Measurements from ENCODE around the gene ELAC1.
"Not testable (repeated sequence)": the region's sequence is repeated elsewhere in the genome, so short reads cannot be mapped to it uniquely, and the experiment has no call there.

ELAC1 gene

DNA sequence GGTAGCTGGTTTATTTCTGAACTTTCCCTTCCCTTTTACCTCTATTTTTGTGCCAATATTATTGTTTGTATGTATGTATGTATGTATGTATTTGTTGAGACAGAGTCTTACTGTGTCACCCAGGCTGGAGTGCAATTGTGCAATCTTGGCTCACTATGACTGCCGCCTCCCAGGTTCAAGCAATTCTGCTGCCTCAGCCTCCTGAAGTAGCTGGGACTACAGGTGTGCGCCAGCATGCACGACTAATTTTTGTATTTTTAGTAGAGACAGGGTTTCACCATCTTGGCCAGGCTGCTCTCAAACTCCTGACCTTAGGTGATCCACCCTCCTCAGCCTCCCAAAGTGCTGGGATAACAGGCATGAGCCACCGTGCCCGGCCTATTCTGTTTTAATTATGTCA is 4.6 kb downstream of the ELAC1 start:
- DNase-seq (ENCODE audit: extremely low read depth in 1 of 2, low read depth in 1 of 2): not testable (repeated sequence)

GRCh38 chr18:50973367-50974126 is 5.7 kb downstream of the ELAC1 start:
- DNase-seq (ENCODE audit: extremely low read depth in 1 of 2, low read depth in 1 of 2): no peak

GRCh38 chr18:50977037-50977760 is 9.4 kb downstream of the ELAC1 start:
- no peak for DNase-seq (ENCODE audit: extremely low read depth in 1 of 2, low read depth in 1 of 2)

DNA sequence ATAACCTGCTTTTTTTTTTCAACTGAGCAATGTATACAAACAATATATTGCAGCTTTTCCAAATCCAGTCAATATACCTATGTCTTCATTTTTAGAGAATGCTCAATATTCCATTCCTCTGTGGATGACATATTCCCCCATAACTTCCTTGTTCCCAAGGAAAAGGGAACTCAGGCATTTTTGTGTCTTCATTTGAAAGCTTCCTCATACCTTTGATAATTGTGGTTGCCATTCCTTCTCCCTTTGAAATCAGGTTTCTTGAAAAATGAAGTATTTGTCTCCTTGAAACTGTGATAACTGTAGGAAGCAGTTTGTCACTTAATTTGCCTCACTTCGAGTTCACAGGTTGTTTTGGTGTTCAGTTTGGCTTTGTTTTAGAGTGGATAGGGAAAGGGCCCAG is 13.5 kb downstream of the ELAC1 start:
- DNase-seq (ENCODE audit: extremely low read depth in 1 of 2, low read depth in 1 of 2): no peak

GRCh38 chr18:50982086-50982801 is 14.4 kb downstream of the ELAC1 start:
- no peak for DNase-seq (ENCODE audit: extremely low read depth in 1 of 2, low read depth in 1 of 2)

- no peak for DNase-seq (ENCODE audit: extremely low read depth in 1 of 2, low read depth in 1 of 2)
Observed at GRCh38 chr18:50982802-50983179, 15.0 kb downstream of the ELAC1 start.

DNA sequence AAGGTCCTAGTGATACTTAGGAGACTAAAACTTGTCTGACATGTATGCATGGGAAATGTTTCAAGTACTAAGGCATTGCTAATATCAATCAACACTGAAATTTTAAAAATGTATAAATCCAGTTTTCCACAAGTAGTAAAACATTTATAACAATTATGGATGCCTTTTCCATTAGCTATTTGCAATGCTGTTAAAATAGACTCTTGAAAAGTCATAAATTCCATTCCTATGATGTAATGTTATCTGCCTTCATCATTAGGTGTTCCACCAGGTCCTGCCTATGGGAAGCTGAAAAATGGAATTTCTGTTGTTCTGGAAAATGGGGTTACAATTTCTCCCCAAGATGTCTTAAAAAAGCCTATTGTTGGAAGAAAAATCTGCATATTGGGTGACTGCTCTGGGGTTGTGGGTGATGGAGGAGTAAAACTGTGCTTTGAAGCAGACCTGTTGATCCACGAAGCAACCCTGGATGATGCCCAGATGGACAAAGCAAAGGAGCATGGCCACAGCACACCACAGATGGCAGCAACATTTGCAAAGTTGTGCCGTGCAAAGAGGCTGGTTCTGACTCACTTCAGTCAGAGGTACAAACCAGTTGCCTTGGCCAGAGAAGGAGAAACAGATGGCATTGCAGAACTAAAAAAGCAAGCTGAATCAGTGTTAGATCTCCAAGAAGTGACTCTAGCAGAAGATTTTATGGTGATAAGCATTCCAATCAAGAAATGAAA is 18.7 kb downstream of the ELAC1 start:
- DNase-seq (ENCODE audit: extremely low read depth in 1 of 2, low read depth in 1 of 2): no peak

DNA sequence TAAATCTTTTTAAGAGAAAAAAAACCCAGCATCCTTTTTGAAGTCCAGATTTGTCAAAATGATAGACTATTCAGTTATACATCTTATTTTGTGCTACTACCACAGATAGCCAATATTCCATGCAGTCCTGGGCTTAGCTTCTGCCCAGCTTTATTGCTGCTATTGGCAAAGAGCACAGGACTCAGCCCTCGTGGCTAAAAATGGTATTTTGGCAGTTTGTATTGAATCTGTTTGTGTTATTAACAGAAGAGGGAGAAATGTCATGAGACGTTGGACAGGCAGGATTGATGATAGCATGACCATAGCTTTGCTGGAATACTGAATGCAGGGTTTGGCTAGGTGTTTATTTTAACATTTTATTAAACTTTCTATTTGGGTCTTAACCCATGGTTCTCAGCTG is 19.4 kb downstream of the ELAC1 start:
- DNase-seq (ENCODE audit: extremely low read depth in 1 of 2, low read depth in 1 of 2): no peak

DNA sequence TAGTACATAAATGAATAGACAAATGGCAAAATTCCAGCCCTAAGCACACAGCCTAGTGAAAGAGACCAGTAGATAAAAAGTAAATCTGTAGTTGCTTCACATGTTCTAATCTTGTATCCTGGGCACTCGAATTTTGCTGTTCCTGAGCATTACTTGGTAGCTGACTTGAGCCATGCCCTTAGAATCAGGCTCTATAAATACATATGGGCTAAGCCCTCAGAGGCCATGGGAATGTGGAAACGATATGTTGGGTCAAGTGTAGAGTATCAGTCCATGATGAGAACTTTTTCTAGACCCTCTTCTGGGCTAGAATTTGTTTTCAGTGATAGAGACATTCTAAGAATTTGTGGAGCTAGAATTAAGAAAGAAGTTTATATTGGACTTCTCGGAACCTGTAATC is 21.9 kb downstream of the ELAC1 start:
- no peak for DNase-seq (ENCODE audit: extremely low read depth in 1 of 2, low read depth in 1 of 2)

- DNase-seq (ENCODE audit: extremely low read depth in 1 of 2, low read depth in 1 of 2): no peak
Observed at GRCh38 chr18:50992351-50992762, 24.5 kb downstream of the ELAC1 start.

GRCh38 chr18:50994031-50994430 is 26.2 kb downstream of the ELAC1 start:
- DNase-seq (ENCODE audit: extremely low read depth in 1 of 2, low read depth in 1 of 2): no peak

DNA sequence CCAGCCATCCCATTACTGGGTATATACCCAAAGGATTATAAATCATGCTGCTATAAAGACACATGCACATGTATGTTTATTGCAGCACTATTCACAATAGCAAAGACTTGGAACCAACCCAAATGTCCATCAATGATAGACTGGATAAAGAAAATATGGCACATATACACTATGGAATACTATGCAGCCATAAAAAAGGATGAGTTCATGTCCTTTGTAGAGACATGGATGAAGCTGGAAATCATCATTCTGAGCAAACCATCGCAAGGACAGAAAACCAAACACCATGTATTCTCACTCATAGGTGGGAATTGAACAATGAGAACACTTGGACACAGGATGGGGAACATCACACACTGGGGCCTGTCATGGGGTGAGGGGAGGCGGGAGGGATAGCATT is 35.3 kb downstream of the ELAC1 start:
- DNase-seq (ENCODE audit: extremely low read depth in 1 of 2, low read depth in 1 of 2): not testable (repeated sequence)

GRCh38 chr18:51006061-51006818 is 38.4 kb downstream of the ELAC1 start:
- no peak for DNase-seq (ENCODE audit: extremely low read depth in 1 of 2, low read depth in 1 of 2)

GRCh38 chr18:51006948-51007789 is 39.3 kb downstream of the ELAC1 start:
- no peak for DNase-seq (ENCODE audit: extremely low read depth in 1 of 2, low read depth in 1 of 2)

GRCh38 chr18:51007790-51008139 is 39.9 kb downstream of the ELAC1 start:
- DNase-seq (ENCODE audit: extremely low read depth in 1 of 2, low read depth in 1 of 2): no peak

DNA sequence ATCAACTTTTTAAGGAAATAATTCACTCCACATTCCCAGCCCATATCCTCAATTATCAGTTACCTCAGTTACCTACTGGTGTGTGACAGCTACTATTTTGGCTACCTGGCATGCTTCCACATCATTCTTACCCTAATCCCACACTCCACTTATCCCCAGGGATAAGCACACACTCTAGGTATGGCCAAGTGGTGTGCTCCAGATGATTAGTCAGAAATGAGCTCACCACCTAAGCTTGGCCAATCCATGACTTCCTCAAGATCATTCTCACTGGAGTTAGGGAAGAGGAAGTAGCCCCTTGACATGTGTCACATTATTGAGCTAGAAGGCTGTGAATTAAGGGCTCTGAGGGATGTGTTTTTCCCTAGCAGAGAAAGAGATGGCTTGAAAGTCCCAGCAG is 41.2 kb downstream of the ELAC1 start:
- no peak for DNase-seq (ENCODE audit: extremely low read depth in 1 of 2, low read depth in 1 of 2)

DNA sequence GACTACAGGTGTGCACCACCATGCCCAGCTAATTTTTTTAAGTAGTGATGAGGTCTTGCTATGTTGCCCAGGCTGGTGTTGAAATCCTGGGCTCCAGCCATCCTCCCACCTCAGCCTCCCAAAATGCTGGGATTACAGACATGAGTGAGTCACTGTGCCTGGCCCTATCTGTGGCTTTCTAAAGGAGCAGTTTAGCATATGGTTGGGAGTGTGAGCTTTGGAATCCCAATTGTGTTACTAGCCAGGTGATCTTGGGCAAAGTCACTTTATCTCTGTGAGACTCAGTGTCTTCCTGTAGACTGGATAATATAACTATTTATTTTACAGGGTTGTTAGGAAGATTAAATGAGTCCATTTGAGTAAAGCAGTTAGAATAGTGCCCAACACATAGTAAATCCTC is 42.4 kb downstream of the ELAC1 start:
- DNase-seq (ENCODE audit: extremely low read depth in 1 of 2, low read depth in 1 of 2): no peak

DNA sequence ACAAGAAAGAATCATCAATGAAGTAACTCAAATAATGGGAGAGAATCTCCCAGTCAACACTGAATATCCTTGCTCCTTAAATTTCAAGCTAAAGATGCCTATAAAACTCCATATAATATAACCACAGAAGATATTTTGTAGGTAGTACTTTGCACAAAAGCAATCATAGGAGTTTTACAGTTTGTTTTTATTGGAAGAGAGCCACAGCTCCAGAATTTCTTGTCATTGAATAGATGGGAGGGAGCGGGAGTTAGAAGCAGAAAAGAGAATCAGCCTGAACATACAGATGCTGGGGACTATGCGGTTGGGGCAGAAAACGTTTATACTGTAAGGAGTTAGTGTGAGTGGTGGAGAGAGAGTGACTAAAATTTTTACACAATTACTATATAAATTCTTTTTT is 43.9 kb downstream of the ELAC1 start:
- no peak for DNase-seq (ENCODE audit: extremely low read depth in 1 of 2, low read depth in 1 of 2)

DNA sequence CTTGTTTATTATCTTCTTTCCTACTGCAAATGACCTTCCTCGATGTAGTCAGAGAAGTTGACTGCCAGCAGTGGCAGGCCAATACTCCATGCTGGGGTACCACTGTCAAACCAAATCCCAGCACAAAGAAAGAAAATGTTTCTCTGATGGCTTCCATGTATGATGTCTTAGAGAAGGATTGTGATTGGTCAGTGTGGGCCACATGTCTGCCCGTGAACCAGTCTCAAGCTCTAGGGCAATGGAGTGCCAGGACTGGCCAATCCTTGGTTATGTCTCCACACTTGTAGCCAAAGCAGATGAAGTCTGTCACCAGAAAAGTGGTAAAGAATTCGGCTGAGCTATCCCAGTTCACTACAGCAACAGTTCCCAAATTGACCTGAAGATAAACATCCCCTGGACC is 44.6 kb downstream of the ELAC1 start:
- no peak for DNase-seq (ENCODE audit: extremely low read depth in 1 of 2, low read depth in 1 of 2)

- DNase-seq (ENCODE audit: extremely low read depth in 1 of 2, low read depth in 1 of 2): no peak
Observed at GRCh38 chr18:51013259-51013658, 45.4 kb downstream of the ELAC1 start.

Data from activated CD8-positive, alpha-beta memory T cell treated with anti-CD3 and anti-CD28 coated beads for 1 hour (primary cell).